HG03108 (cell line): Measurements from ENCODE around the gene UTP4.
A peak's percentile ranks its signal among the peaks of the same experiment; 100 is the strongest.
"Not testable (repeated sequence)": the region's sequence is repeated elsewhere in the genome, so short reads cannot be mapped to it uniquely, and the experiment has no call there.

ENCODE experiments used
- ATAC-seq: cut with Tn5 transposase; IDR thresholded peaks from one replicate; pipeline ENCODE4 v1.9.1; 2021; ENCODE audit warnings: moderate library complexity; ENCODE audit not compliant: unreplicated experiment

Gene UTP4

DNA sequence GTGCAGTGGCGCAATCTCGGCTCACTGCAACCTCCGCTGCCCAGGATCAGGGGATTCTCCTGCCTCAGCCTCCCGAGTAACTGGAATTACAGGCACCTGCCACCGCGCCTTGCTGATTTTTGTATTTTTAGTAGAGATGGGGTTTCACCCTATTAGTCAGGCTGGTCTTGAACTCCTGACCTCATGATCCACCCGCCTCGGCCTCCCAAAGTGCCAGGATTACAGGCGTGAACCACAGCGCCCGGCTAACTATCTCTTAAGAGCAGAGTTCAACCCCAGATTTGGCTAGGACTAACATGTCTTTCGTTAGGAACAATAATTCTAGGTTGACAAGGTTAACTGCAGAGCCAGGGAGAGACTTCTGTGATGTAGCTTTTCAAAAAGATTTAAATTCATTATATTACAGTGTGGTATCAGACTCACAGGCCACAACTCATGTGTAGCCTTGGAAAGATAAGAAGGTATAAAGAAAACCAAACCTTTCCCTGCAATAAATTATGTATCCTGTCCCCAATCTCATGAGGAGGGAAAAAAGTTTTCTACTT, 4.4 kb upstream of the UTP4 start:
- no peak for ATAC-seq

DNA sequence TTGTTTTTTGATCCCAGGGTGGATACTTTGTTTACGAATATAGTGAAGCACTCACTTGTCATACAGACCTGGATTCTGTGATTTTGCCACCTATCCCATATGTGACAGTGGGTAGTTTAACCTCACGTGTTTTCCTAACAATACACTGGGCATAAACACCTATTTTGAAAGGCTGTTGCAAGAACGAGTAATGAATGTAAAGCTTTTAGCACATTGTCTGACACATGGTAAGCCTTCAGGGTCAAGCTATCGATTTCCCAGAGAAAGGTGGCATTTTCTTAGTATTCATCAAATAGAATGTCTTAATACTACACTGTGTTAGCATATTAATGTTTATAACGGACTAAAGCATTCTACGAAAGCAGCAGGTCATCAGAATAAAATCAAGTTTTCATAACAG, 2.0 kb upstream of the UTP4 start:
- no peak for ATAC-seq

DNA sequence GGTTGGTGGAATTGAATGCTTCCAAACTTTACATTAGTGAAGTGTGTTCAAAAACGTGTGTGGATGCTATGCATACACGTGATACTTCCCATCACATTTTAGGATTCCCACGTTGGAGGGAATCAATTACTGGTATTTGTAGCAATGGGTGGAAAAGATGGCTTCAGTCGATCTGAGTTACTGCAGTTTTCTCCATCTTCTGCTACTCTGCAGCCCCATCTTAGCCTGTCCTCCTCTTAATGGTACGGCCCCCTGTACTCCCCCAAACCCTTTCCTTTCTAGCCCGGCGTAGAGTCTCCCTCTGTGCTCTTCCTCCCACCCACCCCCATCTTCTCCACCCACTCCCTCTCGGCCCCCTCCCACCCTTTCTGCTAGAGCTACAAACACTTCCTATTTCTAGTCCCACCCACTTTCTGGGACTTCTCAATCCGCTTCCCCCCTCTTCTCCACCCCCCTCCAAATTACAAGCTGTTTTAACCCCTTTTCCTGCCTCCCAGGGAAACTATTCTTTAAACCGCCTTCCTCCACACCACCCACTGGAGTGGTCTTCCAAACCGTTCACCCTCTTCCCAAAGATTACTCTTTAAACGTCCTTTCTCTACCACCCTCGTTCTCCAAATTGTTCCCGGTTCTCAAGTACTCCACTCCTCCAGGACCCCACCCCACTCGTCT, 1.1 kb upstream of the UTP4 start:
- no peak for ATAC-seq

DNA sequence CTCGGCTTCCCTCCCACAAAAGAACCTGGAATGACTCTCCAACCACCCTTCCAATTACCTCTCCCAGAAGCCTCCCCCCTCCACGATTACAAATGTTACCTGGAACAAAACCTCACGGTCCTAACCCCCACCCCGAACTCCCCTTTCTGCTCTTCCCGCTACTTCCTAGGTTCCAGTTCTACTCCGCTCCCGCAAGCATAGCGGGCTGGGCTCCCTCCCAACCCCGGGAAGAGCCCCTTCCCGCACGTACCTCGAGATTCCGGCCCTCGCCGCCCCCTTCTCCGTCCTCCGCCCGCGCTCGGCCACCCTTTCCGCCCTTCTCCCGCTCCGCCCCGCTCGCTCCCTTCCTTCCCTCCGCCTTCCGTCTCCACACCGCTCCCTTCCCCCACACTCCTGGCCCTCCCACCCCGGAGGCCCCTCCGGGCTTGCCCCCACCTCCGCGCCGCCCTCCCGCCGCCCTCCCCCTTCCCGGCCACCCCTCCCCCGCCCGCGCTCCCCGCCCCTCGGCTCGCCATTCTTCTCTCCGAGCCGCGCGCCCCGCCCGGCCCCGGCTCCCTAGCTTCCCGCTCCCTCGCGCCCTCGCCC, 518 bp upstream of the UTP4 start:
- ATAC-seq, result peak; percentile 35

DNA sequence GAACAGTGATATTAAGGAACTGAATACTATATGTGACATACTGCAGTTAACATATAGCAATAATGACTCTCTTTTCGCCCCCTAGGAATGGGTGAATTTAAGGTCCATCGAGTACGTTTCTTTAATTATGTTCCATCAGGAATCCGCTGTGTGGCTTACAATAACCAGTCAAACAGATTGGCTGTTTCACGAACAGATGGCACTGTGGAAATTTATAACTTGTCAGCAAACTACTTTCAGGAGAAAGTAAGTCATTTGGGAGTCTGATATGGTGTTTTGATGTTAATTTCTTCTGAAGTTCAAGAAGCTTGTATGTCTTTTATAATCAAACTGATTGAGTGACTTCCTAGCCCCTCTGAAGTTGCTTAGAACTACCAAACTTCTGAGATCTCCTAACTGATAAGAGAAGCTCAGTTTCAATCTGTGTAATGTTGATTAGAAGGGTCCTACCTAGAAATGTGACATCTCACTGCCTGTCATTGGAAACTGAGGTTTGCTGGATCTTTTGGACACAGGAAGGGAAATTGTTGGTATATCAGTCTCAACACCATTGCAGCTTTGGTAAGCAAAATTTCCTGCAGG, 1.0 kb downstream of the UTP4 start:
- no peak for ATAC-seq

DNA sequence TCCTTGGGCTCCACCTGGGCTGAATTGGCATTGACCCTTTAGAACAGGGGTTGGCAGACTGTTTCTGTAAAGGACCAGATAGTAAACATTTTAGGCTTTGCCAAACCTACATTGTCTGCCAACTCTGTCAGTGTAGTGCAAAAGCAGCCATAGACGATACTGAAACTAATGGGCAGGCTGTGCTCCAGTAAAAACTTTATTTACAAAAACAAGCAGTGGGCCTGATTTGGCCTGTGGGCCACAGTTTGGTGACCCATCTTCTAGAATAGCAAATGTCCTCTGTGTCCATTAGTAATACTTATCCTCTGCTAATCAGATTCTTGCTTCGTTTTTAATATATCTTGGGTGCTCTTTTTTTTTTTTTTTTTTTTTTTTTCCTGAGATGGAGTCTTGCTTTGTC, 6.2 kb downstream of the UTP4 start:
- ATAC-seq, result no peak

DNA sequence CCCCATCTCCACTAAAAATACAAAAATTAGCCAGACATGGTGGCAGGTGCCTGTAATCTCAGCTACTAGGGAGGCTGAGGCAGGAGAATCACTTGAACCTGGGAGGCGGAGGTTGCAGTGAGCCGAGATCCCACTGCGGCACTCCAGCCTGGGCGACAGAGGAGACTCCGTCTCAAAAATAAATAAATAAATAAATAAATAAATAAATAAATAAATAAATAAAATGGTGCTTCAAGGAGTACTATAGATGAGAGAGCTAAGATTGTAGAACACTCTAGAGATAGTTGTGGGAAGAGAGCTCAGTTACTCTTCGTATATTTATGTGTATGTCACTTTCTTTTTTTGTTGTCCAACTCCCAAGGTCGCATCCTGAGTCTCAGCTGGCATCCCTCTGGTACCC, 7.0 kb downstream of the UTP4 start:
- not testable (repeated sequence) for ATAC-seq

DNA sequence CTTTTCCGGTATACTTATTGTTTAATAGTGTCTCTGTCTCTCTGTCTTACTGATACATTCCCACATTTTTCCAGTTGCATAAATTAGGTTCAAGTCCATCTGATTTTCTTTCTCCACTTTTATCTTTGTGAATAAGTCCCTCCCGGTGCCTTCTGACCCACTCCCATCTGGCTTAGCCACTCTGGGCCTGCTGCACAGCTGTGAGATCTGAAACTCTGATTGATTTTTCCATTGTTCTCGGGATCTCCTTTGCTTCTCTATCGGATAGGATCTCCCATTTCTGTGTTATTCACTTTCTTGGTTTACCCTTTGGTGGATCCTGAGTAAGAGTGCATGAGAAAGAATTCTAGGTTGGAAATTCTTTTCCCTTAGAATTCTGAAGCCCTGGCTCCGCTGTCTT, 8.6 kb downstream of the UTP4 start:
- no peak for ATAC-seq

DNA sequence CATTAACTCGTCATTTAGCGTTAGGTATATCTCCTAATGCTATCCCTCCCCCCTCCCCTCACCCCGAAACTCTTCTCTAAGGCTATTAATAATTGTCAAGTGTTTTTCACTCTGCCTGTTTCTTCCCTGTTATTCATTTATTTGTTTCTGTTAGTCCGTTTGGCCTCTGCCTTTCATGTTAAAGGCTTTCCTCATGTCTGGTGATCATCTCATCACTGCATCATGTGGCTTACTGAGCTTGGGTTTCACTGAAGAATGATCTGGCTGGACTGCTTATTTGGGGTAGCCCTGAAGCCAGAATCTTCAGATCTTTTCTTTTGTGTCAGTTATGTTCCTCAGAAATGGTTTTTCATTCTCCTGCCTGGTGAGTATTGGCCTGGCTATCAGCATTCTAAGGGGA, 9.5 kb downstream of the UTP4 start:
- no peak for ATAC-seq

DNA sequence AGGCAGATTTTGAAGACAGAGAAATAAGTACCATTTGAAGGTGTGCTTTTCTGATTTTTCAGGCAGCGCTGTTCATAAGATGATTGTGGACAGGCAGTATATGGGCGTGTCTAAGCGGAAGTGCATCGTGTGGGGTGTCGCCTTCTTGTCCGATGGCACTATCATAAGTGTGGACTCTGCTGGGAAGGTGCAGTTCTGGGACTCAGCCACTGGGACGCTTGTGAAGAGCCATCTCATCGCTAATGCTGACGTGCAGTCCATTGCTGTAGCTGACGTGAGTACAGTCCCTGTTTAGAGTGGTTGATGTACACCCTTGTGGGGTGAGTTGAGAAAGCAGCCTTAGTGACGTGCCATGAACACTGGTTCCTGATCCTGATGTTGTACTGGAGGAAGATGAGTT, 10.7 kb downstream of the UTP4 start:
- ATAC-seq, result no peak

DNA sequence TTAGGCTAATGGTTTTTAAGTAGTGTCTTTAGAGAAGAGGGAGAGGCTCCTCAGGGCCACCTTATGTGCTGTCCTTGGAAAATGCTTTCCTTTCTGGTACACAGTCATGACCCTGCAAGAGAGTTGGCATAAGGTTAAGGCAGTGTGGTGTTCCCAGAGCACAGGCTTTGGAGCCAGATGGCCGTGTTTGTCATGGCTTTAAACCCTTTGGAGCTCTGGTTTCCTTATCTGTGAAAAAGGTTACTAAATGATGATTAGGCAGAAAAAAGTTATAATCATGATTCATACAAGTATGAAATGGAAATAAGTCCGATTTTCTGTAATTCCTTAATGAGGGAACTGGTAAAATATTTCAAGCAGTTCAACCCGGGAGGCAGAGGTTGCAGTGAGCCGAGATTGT, 13.2 kb downstream of the UTP4 start:
- no peak for ATAC-seq

DNA sequence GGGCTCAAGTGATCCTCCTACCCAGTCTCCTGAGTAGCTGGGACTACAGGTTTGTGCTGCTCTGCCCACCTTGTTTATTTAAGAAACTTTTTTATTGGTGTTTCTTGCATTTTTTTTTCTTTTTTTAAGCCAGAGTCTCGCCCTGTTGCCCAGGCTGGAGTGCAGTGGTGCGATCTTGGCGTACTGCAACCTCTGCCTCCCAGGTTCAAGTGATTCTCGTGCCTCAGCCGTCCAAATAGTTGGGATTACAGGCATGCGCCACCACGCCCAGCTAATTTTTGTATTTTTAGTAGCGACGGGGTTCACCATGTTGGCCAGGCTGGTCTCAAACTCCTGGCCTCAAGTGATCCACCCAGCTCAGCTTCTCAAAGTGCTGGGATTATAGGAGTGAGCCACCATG, 17.2 kb downstream of the UTP4 start:
- ATAC-seq, result not testable (repeated sequence)

DNA sequence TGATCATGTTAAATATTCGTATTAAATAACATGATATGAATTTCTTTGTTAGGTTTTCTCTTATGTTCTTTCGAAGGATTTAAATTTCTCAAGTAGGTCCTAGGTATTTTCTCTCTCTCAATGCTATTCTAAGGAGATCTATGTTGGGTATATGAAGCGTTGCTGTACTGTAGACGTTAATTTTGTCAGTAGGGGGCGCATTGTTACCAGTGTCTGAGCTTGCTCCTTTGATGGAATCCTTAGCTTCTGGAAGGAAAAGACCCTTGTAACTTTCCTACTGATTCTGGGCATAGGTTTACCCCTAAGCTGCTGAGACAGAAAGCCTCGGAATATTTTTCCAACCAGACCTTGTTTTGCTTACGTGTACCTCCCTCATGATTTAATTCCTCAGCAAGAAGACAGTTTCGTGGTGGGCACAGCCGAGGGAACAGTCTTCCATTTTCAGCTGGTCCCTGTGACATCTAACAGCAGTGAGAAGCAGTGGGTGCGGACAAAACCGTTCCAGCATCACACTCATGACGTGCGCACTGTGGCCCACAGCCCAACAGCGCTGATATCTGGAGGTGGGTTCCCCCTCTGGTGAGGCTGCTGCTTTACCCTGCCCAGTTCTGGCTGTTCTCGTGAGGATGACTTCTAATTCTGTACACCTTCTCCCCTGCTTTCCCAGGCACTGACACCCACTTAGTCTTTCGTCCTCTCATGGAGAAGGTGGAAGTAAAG, 17.9 kb downstream of the UTP4 start:
- no peak for ATAC-seq

DNA sequence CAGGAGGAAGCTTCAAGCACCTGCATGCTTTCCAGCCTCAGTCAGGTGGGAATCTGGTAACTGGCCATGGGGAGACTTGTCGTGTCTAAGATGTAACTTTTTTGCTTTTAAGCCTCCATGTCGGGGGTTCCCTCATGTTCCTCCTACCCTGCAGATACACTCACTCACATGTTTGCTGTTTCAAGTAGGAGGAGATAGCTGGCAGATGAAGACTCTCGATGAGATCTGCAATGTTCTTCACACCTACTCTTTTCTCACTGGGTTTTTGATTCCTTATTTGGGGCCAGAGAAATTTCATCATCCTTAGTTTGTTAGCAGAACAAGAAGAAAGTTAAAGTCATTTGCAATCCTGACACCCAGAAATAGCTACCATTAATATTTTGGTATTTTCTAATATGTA, 24.7 kb downstream of the UTP4 start:
- no peak for ATAC-seq

DNA sequence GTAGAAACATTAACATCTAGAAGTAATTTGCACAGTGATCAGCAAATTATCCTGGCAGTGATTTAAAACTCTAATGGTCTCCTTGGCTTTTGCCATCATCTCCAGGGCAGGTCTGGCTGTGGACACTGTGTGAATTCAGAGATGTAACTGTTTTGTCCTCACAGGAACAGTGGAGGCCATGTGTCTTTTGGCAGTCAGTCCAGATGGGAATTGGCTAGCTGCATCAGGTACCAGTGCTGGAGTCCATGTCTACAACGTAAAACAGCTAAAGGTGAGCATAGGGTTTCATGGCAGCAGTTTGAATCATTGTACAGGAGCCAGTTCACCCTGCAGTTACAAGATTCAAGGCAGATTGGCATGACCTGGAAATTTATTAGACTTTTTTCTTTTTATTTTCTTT, 27.7 kb downstream of the UTP4 start:
- ATAC-seq, result no peak

DNA sequence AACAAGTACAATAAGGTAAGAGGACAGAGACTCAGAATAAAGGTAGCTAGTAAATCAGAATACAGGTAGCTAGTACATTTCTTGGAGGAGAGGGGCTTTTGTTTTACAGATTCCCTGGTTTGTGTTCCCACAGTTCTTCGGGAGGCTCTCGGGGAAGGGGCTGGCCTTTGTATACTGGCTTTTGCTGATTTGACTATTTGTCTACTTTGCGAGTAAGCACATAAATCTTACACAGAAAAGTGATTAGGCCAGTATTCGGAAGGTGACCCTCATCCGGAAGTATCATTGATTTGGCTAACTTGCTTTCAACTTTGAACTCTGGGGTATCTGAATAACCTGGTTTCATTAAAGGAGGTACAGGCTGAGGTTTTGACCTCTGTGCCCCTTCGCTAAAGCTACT, 33.1 kb downstream of the UTP4 start:
- no peak for ATAC-seq

DNA sequence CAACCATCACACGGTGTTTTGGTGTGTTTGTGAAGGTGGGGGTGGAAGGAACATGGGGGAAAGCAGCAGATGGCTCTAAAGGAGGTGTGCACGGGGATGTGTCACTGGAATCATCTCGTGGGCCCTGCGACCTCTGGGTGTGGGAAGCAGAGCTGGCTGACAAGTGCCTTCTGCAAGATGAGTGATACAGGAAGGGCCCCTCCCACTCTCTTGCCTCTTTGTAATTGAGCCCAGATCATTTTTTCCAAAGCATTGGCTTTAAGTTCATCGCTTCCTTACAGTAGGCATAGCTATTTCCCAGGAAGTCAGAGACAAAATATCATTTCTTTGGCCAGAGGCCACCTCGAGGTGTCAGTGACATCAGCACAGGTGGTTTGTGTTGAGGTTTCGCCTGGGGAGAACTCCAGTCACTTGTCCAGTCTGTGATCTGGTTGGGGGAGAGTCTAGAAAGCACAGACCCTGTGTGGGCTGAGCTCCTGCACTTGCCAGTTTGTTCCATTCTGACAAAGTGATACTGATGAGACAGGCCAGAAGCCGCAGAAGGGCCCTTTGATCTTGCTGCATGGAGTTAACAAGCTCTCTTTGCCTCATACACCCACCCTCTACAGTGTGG, 33.9 kb downstream of the UTP4 start:
- no peak for ATAC-seq

DNA sequence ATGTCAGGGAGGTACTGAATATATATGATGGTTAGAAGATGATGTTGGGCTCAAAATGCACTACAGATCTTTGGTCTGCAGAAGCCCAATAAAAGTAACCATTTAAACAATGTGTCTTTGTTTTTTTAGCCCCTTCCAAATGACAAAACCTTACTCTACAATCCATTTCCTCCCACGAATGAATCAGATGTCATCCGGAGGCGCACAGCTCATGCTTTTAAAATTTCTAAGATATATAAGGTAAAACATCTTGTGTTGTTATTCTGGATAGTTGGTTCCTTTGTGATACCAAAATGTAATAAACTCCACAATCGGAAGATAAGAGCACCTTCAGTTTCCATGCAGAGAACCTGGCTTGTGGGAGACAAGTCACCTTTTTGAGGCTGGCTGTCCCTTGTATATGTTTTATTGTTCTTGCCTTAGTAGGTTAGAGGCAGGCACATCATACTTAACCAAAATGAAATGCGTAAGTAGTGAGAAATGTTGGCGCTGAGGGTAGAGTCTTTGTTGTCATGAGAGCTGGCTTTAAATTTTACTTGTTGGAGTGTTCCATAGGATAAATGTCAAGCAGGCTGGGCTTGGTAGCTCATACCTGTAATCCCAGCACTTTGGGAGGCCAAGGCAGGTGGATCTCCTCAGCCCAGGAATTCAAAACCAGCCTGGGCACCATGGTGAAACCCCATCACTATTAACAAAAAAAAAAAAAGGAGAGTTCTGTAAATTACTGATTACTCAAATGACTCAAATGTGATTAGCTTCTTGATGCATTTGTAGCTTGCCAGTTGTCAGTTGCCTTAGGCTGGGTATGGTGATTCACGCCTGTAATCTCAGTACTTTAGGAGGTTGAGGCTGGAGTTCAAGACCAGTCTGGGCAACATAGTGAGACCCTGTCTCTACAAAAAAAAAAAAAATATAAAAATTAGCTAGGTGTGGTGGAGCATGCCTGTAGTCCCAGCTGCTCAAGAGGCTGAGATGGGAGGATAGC, 34.8 kb downstream of the UTP4 start:
- no peak for ATAC-seq

DNA sequence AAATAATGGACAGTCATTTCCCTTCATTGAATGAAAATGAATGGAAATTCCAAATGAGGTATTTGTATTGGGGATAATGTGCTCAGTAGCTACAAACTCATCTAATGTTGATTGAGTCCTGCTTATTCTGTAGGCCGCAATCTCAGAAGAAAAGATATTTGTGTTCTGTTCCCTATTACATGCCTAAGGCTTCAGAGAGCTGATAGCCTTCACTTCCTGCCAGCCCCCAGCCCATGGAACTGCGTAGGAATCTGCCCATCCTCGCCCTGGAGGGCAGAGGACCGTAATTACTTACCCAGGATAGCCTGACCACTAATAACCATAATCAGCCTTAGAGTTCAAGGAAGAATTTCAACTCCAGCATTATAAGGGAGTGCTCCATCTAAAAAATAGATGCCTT, 36.6 kb downstream of the UTP4 start:
- no peak for ATAC-seq

DNA sequence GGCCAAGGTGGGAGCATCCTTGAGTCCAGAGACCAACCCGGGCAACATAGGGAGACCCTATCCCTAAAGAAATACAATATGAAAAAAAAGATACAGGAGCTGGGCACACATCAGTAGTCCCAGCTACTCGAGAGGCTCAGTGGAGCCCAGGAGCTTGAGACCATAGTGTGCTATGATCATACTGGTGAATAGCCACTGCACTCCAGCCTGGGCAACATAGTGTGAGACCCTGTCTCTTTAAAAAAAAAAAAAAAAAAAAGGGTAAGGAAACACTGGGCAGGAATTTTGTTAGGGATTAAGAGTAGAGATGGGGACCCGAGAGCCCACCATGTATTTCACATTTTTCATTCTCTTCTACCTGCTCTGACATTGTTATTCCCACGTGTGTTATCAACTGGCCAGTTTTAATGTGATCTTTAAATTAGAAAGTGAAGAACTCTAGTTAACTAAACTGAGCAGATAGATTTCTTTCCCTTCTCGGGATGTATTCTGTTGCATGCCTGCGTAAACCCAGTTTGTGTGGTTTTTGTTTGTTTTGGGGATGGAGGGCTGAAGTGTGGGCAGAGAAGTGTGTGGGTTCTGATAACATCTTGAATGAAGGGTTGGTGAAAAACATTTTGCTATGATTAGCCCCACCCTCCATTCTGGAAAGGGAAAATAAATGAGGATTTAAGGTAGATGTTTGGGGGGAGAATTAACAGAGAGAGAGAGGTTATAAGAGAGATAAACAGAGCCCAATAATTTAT, 37.3 kb downstream of the UTP4 start:
- ATAC-seq, result no peak
